GM21447 (cell line): Measurements from ENCODE around the gene SLFN12L.
A peak's percentile ranks its signal among the peaks of the same experiment; 100 is the strongest.
"Not testable (repeated sequence)": the region's sequence is repeated elsewhere in the genome, so short reads cannot be mapped to it uniquely, and the experiment has no call there.

Source experiments
- ATAC-seq: cut with Tn5 transposase; IDR thresholded peaks from one replicate; pipeline ENCODE4 v1.9.1; 2021; ENCODE audit not compliant: unreplicated experiment

SLFN12L gene

DNA sequence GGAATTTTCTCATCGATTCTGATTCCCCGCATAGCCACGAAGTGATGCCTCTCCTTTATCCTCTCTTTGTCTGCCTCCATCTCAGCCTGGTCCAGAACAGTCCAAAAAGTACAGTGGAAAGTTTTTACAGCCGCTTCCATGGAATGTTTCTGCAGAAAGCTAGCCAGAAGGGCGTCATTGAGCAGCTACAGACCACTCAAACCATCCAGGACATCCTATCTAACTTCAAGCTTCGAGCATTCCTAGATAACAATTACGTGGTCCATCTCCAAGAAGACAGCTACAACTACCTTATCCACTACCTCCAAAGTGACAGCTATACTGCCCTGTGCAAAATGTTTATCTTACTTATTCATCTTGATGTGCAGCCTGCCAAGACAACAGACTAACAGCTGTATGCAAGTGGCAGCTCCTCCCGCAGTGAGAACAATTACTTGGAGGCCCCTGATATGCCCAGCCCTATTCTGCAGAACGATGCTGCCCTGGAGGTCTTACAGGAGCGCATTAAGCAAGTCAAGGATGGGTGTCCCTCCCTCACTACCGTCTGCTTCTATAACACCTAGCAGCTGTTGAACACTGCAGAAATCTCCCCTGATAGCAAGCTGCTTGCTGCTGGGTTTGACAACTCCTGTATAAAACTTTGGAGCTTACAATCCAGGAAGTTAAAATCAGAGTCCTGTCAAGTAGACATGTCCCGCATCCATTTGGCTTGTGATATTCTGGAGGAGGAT is 38.9 kb downstream of the SLFN12L start:
- no peak for ATAC-seq

DNA sequence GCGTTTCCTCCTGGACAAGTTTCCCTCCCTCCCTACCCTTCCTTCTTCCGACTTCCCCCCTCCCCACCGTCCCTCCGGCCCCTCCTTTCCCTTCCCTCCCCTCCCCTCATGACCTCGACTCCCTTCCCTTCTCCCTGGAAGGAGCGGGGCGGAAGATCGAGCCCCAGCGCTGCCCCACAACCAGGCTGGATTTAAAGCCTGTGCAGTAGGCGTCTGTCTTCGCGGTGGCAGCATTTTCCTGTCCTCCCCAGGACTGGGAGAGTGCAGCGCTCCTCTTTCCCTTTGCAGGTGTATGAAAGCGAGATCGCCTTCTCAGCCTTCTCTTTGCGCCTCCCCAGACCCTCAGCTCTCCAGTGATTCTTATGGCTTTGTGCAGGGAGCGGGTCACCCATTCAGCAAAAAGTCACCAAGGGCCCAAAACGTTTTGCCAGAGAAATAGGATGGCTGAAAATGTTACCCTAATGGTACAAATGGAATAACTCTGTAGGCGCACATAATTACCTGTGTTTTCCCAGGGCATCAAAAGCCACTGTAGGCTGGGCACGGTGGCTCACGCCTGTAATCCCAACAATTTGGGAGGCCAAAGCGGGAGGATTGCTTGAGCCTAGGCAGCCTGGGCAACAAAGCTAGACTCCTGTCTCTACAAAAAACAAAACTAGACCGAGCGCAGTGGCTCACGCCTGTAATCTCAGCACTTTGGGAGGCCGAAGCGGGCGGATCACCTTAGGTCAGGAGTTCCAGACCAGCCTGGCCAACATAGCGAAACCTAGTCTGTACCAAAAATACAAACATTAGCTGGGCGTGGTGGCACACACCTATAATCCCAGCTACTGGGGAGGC is 40.8 kb downstream of the SLFN12L start:
- no peak for ATAC-seq

DNA sequence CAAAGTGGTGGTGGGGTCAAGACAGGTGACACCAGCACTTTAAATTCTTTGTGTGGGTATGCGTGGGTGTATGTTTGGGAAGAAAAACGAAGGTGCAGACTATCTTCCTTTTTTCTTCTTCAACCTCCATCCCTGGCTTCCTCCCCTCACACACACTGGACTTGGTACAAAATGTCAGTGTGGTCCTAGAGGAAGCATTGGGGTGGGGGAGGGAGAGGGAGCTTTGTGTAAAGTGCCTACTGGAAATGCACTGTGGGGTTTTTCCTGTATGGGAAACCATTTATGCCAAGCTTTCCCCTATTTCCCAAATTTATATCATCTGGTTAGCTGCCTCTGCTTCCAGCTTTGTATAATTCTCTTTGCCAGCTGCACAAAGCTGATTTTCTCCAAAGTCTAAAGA is 44.4 kb downstream of the SLFN12L start:
- ATAC-seq: no peak

DNA sequence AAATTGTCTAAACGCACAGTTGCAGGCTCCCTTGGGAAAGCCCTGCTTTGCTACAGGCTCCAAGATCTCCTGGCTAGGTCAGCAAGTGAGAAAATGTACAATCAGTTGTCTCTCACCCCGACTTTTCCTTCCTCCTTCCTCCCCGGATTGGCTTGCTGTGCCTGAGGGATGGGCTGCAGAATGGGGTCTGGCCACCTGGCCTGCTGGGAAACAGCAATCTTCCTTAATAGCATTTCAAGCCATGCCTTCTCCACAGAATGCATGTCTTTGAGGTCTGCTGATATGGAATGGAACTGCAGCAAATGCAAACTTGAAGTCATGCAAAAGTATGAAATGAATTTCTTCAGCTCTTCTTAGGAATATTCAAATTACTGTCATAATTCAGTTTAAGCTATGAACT is 46.1 kb downstream of the SLFN12L start:
- ATAC-seq: no peak

DNA sequence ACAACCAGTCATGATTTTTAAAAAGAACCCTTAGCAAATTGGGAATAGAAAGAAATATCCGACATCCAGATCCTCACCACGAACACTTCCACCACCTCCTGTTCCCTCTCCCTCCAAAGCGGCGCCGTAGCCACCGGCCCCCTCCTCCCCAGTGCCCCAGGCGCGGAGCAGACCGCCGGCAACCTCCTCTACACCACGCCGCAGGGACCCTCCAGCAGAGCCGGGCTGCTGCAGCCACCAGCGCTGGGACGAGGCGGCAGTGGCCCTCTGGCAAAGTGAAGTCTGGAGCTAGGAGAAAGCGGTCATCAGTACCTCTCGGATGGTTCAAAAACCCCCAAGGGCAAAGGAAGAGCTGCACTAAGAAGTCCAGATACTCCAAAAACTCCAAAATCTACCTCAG is 47.5 kb downstream of the SLFN12L start:
- no peak for ATAC-seq

DNA sequence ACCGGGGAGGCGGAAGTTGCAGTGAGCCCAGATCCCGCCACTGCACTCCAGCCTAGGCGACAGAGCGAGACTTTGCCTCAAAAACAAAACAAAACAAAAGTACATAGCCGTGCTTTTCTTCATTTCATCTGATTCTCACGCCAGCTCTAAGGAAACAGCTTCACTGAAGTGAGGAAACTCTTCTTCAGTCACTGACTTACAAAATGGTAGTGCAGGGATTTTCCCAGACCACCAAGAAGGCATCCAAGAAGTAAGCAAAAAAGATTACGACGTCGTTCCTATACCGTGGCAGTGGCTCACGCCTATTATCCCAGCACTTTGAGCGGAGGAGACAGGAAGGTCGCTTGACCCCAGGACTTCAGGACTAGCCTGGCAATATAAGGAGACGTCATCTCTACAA is 48.5 kb downstream of the SLFN12L start:
- no peak for ATAC-seq

DNA sequence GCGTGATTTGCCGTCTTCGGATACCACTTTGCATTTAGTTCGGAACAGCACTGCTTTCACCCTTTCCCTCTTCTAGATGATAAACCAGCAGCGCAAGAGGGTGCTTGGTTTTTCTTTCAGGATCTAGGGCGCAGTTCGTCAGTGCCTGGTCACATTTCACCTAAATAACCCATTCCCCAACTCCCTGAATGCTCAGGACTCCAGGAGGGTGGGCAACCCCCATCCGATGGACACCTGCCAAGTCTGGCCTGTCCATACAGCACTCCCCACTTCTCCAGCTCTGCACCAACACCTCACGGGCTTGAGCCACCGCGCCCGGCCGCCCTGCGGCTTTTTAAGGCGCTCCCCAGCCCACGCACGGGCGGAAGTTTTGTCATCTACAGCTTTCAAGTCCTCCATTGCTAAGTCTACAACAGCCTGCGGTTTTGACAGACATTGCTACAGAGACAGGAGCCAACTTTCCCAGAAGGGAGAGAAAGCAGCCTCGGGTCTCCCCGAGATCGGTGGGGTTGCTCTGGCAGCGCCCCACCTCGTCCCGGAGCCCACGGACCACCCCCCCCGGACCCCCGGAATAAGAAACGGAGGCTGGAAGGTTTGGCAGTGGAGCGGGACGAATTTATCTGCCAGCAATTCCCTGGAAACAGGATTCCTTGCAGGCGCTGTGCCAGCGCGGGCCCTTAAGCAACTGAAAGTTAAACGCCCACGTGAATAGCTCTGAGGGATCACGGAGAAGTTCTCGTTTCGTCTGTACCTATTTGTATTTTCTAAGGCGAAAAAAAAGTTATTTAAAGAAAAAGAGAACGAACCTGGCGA is 50.4 kb downstream of the SLFN12L start:
- ATAC-seq: no peak

DNA sequence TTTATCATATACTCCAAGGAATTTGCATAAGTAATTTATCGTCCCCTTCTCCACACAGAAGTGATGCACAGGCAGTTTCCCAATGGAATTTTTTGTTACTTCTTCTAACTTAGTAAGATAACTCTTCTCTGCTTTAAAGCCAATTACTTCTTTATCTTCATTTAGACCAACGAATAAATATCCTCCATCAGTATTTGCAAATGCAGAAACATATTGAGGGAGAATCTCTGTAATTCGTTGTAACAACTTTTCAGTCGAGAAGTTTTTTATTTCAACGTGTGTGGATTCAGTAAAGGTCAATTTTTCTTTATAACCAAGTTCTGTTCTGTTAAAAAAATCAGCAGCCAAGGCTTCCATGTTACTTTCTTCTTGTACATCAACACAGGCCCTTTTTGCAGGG is 58.2 kb downstream of the SLFN12L start:
- no peak for ATAC-seq

DNA sequence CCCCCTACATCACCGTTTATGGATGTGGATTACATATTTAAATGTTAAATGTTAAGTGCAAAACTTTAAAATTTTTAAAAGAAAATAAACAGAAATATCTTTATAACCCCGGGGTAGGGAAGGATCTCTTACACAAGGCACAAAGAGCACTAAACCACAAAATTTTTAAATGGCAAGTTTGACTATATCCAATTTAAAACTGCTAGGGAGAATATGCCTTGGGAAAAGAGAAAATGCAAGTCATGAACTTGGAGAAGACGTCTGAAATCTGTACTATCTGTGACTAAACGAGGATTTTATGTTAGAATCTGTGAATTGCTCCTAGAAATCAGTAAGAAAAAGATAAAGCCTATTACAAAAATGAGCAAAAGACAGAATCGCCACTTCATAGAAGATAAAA is 60.2 kb downstream of the SLFN12L start:
- no peak for ATAC-seq

DNA sequence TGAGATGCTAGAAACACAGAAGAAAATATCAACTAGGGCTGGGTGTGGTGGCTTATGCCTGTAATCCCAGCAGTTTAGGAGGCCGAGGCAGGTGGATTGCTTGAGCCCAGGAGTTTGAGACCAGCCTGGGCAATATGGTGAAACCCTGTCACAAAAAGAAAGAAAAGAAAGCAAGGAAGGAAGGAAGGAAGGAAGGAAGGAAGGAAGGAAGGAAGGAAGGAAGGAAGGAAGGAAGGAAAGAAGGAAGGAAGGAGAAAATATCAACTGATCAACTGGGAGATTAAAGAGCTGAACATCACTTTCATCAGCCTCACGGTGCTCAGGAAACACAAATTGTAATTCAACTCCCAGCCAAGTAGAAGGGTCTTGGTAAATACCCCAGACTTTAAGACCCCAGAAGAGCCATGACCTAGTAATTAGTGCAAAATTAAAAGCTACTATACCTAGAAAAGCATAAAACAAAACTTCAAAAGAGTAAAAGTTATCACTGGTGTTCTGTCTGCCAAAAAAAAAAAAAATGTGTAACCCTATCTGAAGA is 61.1 kb downstream of the SLFN12L start:
- ATAC-seq: no peak

DNA sequence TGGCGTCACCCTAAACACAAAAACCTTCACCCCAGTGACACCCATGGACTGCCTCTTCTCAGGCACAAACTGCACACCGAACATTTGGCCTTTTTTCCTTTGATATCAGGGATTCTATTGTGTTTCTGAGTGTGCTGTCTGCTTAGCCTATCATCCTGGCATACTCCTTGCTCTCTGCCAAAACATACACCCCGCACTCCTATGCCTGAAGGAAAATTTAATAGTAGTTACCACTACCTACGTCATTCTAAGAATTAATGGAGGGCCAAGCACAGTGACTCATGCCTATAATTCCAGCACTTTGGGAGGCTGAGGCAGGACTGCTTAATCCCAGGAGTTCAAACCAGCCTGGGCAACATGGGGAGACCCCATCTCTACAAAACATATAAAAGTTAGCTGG is 69.0 kb downstream of the SLFN12L start:
- no peak for ATAC-seq

DNA sequence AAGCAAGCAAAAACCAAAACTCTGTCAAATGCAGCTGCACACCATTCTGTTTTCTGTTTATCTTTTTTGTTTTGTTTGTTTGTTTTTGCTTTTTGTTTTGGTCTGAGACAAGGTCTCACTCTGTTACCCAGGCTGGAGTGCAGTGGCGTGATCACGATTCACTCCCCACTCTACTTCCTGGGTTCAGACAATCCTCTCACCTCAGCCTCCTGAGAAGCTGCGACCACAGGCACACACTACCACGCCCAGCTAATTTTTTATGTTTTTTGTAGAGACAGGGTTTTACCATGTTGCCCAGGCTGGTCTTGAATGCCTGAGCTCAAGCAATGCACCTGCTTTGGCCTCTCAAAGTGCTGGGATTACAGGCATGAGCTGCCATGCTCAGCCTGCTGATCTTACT is 69.7 kb downstream of the SLFN12L start:
- ATAC-seq: no peak

DNA sequence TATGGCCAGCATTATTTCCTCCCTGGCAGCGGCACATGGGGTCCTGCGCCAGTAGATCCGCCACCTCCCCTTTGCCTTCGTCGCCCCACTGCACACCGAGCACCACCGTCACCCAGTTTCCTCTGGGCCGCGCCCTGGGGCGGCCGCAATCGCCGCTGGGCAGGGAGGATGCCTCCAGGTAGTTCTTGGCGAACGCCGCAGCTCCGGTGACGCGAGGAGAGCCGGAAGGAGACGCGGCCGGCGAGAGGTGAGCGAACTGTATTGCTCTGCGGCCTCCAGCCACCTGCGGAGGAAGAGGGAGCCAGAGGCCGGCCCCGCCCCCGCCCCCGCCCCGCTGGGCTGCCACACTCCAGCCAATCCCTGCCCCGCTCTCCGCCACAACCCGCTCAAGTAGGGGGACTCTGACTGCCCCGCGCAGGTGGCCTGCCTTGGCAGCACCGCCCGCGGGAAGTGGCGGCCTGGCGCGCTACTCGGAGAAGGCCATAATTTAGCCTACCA is 77.1 kb downstream of the SLFN12L start:
- ATAC-seq: peak; percentile 80

DNA sequence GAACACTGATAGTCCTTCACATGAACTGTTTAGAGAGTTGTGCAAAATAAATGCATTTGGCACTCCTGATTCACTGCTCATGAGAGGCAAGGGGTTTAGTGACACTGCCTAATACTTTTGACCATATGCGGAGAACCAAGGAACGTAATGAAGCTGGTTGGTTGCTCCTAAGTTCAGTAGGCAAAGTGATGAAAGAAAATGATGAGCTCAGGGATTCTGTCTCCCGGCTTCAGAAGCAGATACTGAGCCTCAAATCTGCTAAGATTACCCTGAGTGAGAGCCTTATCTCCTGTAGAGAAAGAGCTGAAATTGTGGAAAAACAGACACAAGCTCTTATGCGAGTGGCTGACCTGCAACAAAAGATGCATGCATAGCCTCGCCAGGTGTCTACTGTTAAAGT is 83.4 kb downstream of the SLFN12L start:
- not testable (repeated sequence) for ATAC-seq

DNA sequence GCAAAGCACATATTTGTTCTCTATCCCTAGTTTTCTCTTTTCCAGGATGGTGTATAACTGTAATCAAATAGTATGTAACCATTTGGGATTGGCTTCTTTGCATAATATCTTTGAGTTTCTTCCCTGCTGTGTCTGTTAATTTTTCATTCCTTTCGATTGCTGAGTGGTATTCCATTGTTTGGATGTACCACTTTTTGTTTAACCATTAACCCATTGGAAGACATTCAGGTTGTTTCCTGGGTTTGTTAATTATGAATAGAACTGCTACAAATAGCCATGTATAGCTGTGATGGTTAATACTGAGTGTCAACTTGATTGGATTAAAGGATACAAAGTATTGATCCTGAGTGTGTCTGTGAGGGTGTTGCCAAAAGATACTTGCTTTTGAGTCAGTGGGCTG is 84.3 kb downstream of the SLFN12L start:
- ATAC-seq: no peak

DNA sequence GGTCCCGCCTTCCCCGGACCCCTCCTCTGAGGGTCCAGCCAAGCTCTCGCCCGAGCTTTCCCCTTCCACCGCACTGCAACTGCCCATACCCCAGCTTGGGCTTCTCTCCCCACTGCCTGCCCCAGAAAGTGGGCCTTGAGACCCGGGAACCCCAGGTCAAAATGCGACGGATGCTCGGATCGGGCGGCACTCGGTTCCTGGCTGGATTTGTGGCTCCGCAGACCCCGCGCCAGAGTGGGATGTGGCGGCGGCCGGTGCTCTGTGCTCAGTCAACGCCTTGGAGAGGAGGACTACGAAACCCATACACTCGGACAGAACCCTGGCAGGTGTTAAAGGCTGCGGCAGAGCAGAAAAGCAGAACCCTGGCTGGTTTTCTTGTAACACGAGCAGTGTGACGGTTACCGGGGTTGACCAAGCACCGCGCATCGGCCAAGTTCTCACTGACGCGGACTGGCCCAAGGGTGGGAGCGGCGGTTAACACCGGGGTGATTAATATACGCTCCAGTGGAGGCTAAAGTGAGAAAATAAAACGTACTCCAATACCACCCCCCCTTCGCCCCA is 88.0 kb downstream of the SLFN12L start:
- ATAC-seq: no peak

DNA sequence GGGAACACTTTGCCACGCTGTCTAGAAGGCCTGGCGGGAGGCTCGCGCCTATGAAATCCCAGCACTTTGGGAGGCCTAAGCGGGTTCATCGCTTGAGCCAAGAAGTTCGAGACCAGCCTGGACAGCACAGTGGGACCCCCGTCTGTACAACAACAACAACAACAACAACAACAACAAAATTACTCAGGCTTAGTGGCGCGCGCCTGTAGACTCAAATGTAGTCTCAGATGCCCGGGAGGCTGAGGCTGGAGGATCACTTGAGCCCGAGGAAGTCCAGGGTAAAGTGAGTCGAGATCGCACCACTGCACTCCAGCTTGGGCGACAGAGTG is 88.6 kb downstream of the SLFN12L start:
- ATAC-seq: peak; percentile 4

DNA sequence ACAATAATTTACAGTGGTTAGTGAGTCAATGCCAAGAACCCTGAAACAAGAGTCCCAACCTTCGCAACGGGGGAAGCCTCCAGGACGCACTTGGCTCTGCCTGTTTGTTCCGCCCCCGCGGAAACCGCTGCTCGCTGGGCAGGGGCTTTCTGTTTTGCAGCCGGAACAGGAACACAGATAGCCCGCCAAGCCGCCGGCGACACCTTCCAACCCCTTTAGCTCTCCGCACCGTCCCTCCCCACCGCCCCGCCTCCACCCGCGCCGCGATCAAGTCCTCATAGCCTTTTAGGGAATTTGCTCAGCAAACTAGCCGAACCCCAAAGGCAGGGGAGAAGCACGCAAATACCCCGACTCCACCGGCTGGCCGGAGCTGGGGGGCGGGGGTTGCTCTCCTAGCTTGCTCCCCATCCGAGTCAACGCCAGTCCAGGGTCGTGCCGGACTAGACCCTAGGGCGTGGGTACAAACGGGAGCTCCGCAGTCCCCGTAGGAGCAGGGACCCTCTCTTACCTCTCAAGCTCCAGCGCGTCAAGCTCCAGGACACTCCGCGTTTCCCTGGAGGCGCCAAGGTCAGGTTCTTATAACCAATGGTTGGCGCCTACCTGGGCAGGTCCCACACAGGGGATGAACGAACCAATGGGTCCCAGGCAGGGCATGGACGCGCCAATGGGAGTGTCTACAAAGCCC is 89.1 kb downstream of the SLFN12L start, which contains the start of gene SLFN13:
Gene SLFN13 (minus strand): TSS at position 553 of the 685 bp plus-strand sequence. CDS start 3,086 bp downstream, outside the sequence.
- ATAC-seq: peak; percentile 73

DNA sequence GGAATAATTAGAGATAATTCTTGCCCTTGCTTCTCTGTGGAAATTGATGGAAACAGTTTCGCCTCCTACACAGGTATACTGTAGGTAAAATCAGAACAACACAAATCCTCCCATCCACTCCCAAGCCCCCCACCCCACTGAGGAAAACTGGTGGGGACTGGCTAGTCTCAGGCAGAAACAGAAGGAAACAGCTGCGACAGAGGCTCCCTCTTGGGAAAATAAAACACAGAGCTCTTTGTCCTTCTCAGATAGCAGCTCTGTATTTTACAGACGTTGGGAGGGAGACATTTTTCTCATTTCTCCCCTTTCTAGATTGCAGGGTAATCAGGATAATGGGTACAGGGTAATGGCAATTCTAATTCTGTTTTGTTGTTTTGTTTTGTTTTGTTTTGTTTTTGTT is 90.0 kb downstream of the SLFN12L start:
- ATAC-seq: no peak

DNA sequence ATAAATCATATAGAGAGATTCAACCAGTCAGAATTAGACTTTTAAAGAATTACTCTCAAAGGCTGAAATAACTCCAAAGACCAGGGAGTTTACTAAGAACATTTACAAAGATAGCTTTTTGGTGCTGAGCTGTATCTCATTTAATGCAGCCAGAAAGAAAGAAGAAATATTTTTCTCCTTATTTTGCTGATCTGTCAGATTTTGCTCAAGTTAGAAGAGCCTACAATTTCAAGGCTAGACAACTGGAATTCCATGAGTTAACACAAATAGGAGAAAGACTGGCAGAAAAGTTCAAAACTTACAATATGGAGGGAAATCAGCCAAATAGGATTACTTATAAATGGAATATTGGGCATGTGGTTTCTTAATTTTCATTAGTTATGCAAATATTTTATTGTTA is 99.0 kb downstream of the SLFN12L start:
- ATAC-seq: no peak
